GM18909 (cell line): ENCODE results near the gene C1R.
"Not testable (repeated sequence)": the region's sequence is repeated elsewhere in the genome, so short reads cannot be mapped to it uniquely, and the experiment has no call there.

Experiments
- ATAC-seq: cut with Tn5 transposase; IDR thresholded peaks from one replicate; pipeline ENCODE4 v1.9.1; 2021; ENCODE audit warnings: mild to moderate bottlenecking; ENCODE audit not compliant: unreplicated experiment, poor library complexity

C1R gene

DNA sequence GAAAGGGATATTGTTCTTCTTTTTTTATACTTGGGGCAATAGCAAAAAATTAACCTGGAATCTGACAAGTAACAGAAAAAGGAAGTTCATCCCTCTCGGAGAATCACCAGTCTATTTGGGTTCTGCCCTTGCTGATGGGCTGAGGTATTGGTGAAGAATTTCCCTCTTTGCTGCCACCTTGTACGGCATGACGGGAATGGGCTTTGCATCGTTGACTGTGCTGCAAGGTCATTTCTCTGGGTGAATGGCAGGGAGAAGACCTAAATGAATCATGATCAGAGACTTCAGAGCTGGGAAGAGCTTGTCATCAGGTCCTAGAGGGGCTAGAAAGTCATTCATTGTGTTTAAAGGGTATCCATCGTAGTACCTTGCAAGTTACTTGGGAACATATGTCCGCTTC lies 19.7 kb downstream of the C1R start:
- ATAC-seq, result no peak

DNA sequence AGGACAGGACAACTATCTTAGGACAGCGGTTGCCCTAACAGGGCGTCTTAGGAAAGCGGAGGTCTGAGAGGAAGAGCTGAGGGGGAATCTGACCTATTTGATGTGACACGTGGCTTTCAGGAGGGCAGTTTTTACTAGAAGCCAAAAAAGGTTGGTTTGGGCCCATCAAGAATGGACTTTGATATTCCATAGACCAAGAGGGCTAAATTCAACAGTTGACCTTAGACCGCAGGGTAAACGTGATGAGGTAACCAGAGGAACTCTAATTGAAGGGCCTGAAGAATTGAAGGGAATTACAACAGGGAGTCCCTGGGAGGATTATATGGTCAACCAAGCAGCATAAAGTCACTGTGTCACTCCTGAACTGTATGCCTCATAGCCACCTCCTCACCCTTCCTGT lies 20.2 kb downstream of the C1R start:
- no peak for ATAC-seq

DNA sequence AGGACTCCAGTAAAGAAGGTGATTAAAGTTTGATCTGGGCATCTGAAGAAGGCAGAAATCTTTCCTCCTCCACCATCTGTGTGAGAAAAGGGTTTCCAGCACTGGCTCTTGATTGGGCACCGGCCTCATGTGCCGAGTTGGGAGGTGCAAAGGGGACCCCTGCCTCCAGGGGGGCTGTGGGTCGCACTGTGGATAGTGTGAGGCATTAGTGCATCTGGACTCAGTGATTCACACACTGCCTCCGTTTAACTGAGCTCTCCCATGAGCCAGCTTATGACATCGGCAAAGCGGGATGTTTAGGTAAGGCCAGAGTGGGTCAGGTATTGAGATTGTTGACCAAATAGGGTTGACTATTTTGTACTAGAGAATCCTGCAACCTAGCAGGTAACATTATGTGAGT lies 22.9 kb downstream of the C1R start:
- no peak for ATAC-seq

DNA sequence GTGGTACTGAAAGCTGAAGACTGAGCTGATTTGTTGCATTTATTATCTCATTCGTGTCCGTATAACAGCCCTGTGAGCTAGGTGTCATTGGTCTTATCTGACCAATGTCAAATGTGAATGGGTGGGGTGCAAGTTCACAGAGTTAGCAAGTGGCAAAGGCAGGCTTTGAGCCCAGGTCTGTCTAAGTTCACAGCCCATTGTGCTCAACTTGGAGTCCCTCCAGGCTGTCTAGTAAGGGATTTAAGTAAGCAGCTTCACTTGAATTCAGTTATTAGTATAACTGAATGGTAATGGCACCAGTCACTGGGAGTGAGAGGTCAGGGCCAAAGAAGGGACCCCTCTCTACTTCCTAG lies 23.3 kb downstream of the C1R start:
- no peak for ATAC-seq

DNA sequence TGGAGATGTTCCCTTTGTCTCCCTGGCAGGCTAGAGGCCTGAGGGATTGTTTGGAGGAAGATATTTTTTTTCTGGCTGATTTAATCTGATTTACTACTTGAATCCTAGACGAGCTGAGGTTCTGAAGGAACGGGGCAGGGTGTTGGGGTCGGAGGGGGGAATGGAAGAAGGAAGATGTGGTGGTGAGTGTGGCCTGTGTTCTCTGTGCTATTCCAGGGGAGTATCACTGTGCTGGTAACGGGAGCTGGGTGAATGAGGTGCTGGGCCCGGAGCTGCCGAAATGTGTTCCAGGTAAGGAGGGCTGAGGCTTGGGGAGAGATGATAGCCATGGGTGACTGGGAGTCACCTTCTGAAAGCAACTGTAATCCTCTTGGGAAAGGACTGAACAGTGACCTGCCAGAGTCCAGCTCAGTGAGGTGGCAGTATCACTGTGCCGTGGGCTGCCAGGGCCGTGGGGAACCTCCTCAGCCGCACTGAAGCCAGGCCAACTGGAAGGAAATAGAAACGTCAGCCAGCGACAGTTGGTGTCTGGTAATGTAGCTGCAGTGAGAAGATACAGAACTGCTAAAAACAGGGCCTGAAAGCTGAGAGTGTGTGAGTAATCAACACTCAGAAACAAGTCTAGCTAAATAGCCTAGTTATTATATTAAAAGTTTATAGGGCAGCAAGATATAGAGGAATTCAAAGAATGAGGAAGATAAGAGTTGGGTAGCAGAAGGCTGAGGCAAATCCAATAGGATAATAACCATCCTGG lies 23.8 kb downstream of the C1R start:
- no peak for ATAC-seq

DNA sequence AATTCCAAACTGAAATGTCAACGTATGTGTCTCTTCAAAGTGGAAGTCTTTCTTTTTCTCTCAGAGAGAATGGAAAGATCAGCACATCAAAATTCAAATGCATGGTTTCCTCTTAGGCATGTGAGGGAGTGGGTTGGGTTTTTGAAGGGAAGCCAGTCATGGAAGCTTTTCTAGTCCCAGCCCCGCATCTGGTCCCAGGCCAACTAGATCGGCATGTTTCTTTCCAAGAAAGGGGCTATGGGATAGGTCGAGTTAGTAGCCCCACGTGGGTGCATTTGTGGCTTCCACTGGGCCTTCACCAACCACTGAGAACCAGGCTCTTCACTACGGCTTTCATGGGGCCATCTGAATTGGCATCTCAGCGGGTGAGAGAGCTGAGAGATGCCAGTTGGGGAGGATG lies 25.1 kb downstream of the C1R start:
- no peak for ATAC-seq

DNA sequence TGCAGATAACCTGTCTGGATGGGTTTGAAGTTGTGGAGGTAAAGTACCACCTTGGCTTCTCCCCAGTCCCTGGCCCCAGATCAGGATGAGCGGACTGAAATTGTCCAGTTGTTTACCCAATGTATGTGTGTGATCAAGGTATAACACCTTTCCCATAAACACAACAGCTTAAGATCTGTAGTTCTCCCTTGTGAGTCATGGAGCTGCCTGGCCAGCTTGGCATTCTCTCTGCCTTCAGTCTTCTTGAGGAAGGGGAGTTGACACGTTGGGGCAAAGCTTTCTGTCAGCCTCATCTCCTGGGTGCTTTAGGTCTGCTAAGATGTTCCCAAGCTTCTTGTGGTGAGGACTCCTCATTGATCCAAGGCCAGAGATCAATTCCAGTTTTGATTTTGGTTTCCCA lies 25.6 kb downstream of the C1R start:
- ATAC-seq, result no peak

DNA sequence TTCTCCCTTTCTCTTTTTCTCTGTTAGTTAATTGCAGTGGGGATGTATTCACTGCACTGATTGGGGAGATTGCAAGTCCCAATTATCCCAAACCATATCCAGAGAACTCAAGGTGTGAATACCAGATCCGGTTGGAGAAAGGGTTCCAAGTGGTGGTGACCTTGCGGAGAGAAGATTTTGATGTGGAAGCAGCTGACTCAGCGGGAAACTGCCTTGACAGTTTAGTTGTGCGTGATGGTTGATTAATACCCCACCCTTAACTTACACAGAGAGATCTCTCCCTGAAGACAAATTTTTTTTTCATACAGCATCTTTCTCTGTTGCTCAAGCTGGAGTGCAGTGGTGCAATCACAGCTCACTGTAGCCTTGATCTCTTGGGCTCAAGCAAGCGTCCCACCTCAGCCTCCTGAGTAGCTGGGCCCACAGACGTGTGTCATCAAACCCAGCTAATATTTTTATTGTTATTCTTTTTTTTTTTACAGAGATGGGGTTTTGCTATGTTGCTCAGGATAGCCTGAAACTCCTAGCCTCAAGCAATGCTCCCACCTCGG lies 27.1 kb downstream of the C1R start:
- no peak for ATAC-seq

DNA sequence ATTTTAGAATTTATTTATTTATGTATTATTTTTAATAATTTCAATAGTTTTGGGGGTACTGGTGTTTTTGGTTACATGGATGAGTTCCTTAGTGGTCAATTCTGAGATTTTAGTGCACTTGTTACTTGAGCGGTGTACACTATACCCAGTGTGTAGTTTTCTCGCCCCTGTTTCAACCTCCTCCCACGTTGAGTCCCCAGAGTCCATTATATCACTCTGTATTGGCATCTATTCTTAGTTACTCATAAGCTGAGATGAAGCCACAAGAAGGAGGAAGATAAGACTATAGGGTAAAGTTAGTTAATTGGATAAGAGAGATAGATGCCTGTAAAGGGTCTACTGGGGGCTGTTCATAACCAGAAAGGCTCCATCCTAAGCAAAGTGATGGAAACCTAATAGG lies 27.7 kb downstream of the C1R start:
- ATAC-seq, result no peak

DNA sequence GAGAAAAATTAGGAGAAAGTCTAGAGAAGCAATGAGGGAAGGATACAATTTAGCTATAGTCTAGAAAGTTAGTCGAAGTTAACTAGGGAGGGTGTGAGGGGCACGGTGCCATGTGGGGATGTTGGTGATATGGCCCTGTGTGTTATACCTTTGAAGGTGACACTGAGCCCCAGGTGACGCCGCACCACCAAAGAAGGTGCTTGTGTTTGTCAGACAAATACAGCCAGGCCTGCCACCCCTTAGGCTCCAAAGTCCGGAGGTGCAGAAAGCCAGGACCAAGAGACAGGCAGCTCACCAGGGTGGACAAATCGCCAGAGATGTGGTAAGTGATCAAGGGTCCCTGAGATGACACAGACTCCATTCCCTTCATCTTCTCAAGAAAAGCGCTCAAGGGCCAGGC lies 30.6 kb downstream of the C1R start:
- ATAC-seq, result no peak

DNA sequence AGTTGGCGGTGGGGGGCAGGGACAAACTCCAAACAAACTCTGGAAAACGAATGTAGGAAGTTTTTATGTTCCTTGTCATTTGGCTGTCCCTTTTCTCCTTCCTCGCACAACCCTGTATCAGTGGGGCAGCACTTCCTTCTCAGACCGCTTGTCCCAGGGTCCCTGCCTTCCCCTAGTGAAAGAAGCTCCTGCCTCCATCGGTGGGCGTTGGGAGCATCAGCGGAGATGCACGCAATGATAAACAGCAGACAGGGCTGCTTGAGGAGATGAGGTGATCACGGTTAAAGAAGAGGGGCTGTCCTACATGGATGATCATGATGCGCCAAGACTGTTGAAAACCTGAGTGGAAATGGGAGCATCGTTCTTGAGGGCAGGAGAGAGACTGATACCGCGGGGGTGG lies 31.1 kb downstream of the C1R start:
- no peak for ATAC-seq

DNA sequence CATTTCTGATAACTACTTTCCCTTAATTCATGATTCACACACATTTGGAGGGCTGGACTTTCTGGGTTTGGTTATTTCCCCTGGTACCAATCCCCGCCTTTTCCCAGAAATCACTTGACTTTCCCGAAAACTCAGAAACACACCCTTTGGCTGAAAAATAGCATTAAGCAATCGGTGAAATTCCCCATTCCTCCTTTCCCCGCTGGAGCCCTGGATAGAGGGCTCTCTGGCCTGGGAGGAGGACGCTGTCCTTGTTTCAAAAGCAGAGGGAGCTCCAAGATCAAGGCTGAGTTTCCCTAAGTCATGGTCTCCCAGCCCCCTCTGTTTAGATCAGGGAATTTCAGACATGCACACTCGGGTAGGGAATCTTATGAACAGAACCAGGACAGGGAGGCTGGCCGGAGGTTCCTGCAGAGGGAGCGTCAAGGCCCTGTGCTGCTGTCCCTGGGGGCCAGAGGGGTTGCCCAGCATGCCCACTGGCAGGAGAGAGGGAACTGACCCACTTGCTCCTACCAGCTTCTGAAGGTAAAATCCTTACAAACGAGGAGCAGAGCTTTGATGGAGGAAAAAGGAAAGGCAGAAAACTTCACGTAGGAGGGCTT lies 31.8 kb downstream of the C1R start, which contains the start of gene C1S:
TSS of gene C1S (plus strand) at position 366 of the 602 bp plus-strand sequence. CDS start 1,195 bp downstream, outside the sequence.
- no peak for ATAC-seq

DNA sequence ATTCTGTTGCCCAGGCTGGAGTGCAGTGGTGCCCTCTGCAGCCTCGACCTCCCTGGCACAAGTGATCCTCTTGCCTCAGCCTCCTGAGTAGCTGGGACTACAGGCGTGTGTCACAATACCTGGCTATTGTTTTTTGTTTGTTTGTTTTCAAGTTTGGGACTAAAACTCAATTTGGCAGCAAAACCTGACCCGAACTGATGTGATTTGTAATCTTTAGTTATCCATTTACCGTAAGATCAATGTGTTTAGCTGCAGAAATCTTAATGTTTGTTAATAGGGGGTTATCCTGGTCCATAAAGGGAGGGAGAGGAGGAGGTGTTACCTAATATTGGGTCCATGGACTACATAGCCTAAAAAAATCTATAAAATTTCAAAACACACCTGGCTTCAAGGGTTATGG lies 32.5 kb downstream of the C1R start:
- ATAC-seq, result no peak

DNA sequence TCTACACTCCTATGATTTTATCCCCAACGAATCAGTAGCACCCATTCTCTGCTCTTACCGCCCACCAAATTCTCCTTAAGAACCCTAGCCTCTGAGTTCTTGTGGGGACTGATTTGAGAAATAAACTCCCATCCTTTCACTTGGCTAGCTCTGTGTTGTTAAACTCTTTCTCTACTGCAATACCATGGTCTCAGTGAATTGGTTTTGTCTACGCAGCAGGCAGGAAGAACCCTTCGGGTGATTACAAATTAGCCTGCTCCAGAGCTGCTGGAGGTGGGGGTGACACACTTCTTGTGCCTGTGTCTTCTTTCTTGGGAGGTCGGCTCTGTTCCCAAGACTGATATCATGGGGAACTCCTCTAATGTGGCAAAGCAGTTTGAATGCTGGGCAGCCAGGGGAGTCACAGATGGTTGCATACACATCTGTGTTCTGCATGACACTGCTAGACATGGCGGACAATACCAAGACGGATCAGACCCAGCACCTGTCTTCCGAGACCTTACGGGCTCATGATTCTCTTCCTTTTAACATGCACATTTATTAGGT lies 33.3 kb downstream of the C1R start:
- no peak for ATAC-seq

DNA sequence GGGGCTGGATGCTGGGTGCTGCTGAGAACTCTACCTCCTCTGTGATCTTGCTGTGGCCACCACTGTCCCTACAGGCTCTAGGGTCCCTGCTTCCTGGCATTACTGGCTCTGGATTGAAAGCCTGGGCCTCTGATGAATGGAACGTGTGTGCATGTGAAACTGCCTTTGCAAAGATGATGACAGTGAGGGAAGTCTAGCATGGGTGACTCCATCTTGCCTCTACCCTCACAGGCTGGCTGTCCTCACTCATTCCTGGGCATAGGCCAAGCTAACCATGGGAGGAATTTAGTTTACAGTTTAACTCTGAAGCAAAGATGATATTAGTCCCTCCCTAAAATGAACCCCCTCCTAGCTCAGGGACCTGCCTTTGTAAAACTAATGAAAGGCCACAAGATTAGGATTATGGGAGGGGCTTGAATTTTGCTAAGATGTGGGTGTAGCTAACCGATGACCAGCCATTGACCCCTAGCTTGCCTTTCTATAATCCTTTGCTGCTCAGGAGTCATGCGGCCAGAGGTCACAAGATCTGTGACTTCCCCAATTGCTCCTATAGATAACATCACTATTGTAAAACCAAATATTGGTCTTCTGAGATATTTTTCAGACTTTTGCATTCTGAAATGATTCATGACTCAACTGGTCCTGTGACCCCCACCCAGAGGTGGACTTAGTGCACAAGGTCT lies 33.9 kb downstream of the C1R start:
- ATAC-seq, result no peak

DNA sequence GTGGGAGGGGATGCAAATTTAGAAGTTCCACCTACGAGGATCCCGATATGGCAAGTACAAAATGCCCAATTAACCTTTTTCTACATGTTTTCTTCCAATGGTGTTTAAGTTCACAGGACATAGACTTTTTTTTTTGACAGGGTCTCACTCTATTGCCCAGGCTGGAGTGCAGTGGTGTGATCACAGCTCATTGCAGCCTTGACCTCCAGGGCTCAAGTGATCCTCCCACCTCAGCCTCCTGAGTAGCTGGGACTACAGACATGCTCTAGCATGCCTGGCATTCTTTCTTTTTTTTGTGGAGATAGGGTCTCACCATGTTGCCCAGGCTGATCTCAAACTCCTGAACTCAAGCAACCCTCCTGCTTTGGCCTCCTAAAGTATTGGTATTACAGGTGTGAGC lies 36.5 kb downstream of the C1R start:
- ATAC-seq, result not testable (repeated sequence)

DNA sequence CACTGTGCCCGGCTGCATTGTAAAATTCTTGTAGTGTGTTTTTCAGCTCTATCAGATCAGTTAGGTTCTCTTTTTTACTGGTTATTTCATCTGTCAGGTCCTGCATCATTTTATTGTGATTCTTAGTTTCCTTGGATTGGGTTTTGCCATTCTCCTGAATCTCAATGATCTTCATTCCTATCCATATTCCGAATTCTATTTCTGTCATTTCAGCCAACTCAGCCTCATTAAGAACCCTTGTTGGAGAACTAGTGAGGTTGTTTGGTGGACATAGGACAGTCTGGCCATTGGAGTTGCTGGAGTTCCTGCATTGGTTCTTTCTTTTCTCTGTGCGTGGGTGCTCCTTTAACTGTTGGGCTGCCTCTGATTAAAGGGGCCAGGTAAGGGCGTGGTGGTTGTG lies 37.3 kb downstream of the C1R start:
- ATAC-seq, result no peak

DNA sequence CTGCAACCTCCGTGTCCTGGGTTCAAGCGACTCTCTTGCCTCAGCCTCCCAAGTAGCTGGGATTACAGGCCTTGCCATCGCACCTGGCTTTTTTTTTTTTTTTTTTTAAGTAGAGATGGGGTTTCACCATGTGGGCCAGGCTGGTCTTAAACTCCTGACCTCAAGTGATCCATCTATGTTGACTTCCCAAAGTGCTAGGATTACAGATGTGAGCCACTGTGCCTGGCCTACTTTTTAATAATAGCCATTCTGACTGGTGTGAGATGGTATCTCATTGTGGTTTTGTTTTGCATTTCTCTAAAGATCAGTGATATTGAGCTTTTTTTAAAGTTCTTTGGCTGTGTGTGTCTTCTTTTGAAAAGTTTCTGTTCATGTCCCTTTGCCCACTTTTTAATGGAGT lies 42.3 kb downstream of the C1R start:
- not testable (repeated sequence) for ATAC-seq

DNA sequence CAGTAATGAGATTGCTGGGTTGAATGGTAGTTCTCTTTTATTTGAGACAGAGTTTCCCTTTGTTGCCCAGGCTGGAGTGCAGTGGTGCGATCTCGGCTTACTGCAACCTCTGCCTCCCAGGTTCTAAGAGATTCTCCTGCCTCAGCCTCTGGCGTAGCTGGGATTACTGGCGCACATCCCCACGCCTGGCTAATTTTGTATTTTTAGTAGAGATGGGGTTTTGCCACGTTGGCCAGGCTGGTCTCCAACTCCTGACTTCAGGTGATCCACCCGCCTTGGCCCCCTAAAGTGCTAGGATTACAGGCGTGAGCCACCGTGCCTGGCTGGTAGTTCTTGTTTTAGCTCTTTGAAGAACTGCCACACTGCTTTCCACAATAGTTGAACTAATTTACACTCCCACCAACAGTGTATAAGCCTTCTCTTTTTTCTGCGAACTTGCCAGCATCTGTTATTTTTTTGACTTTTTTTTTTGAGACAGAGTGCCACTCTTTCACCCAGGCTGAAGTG lies 42.7 kb downstream of the C1R start:
- ATAC-seq, result not testable (repeated sequence)

DNA sequence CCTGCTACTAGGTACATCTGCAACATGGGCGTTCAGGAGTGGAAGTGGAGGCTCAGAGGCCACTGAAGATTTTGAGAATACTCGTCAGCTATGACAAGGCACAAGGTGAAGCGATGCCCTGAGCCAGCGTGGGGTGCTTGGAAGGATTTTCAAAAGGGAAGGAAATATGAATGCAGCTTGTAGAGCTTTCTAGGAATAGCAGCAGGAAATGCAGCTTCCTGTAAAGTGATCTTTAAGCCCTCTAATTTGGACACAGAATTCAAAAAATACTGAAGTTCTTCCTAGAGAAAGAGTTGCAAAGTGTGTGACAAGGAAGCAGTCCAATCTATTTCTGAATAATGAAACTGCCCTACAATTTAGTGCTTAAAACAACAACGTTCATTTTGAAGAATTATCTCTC lies 44.9 kb downstream of the C1R start:
- ATAC-seq, result no peak
